Anterior cingulate cortex (tissue), 58 donors: ENCODE measurements around the gene MAGEB4.

Experiments
- DNase-seq, 58 donors: peaks; one replicate each; lab custom pipeline; 2025; lab: John Stamatoyannopoulos, UW

Gene MAGEB4

GRCh38 chrX:30283456-30284200 lies 41.8 kb downstream of the MAGEB4 start:
- DNase-seq, result no peak
